ENCODE data around the gene TYMP.
A peak's percentile ranks its signal among the peaks of the same experiment; 100 is the strongest.
"Not testable (repeated sequence)": the region's sequence is repeated elsewhere in the genome, so short reads cannot be mapped to it uniquely, and the experiment has no call there.

The TYMP gene

GRCh38 chr22:50546326-50547262 lies 16.8 kb upstream of the TYMP start:
- no peak for TF ChIP-seq CTCF (IDR thresholded peaks at IDR 0.05; ENCODE audit: borderline replicate concordance, control extremely low read depth, extremely low read depth, insufficient read depth, missing control alignments)
- in situ Hi-C loops (cut with MboI; ENCODE audit: low sequenced_read_pairs, unreplicated experiment), result no loop called here

GRCh38 chr22:50545522-50546325 lies 15.9 kb upstream of the TYMP start, which contains the start of gene KLHDC7B:
TSS of gene KLHDC7B (plus strand) at chr22:50545899. CDS start at chr22:50546244, 345 bp downstream.
- in situ Hi-C loops (cut with MboI; ENCODE audit: low sequenced_read_pairs, unreplicated experiment), result no loop called here
- DNase-seq (ENCODE audit: low spot score), result peak; percentile 26
- no peak for TF ChIP-seq CTCF (IDR thresholded peaks at IDR 0.05; ENCODE audit: borderline replicate concordance, control extremely low read depth, extremely low read depth, insufficient read depth, missing control alignments)

More at GRCh38 chr22:50546326-50547262, 16.8 kb upstream of the TYMP start:
- peak; percentile 26 for DNase-seq (ENCODE audit: low spot score)

- no peak for TF ChIP-seq CTCF (IDR thresholded peaks at IDR 0.05; ENCODE audit: borderline replicate concordance, control extremely low read depth, extremely low read depth, insufficient read depth, missing control alignments)
- in situ Hi-C loops (cut with MboI; ENCODE audit: low sequenced_read_pairs, unreplicated experiment), result no loop called here
- DNase-seq (ENCODE audit: low spot score), result peak; percentile 37
Observed at GRCh38 chr22:50544746-50545253, 15.0 kb upstream of the TYMP start.

- in situ Hi-C loops (cut with MboI; ENCODE audit: low sequenced_read_pairs, unreplicated experiment), result no loop called here
- DNase-seq (ENCODE audit: low spot score), result peak; percentile 81
Observed at GRCh38 chr22:50544078-50544745, 14.4 kb upstream of the TYMP start.

GRCh38 chr22:50542416-50542927 lies 12.7 kb upstream of the TYMP start:
- in situ Hi-C loops (cut with MboI; ENCODE audit: low sequenced_read_pairs, unreplicated experiment), result no loop called here
- no peak for TF ChIP-seq CTCF (IDR thresholded peaks at IDR 0.05; ENCODE audit: borderline replicate concordance, control extremely low read depth, extremely low read depth, insufficient read depth, missing control alignments)
- DNase-seq (ENCODE audit: low spot score), result peak; percentile 60

More at GRCh38 chr22:50544078-50544745, 14.4 kb upstream of the TYMP start:
- peak; percentile 73 for TF ChIP-seq CTCF (IDR thresholded peaks at IDR 0.05; ENCODE audit: borderline replicate concordance, control extremely low read depth, extremely low read depth, insufficient read depth, missing control alignments)

- DNase-seq (ENCODE audit: low spot score), result peak; percentile 34
- in situ Hi-C loops (cut with MboI; ENCODE audit: low sequenced_read_pairs, unreplicated experiment), result not testable (repeated sequence)
Observed at GRCh38 chr22:50541667-50542026, 11.8 kb upstream of the TYMP start.

All from GM13976 (cell line).